Activated naive CD8-positive, alpha-beta T cell treated with anti-CD3 and anti-CD28 coated beads, Interleukin-2, amount 50 U/mL, for 24 hours (primary cell): ENCODE results near the gene PHTF1.

ENCODE experiments used
- ATAC-seq: fragments of 150-1000 bp; cut with Tn5 transposase; one replicate; pipeline ENCODE4 v1.10.0; 2021
- DNase-seq: peaks from one replicate; pipeline ENCODE4 v3.0.0; 2021
- H3K27ac Mint-ChIP-seq: one replicate; pipeline ENCODE4 v1.8.0; 2021; ENCODE audit warnings: mild to moderate bottlenecking, mixed read lengths
- H3K27me3 Mint-ChIP-seq: one replicate; pipeline ENCODE4 v1.8.0; 2021; ENCODE audit warnings: mixed read lengths
- H3K36me3 Mint-ChIP-seq: one replicate; pipeline ENCODE4 v1.8.0; 2021; ENCODE audit warnings: low read depth, mixed read lengths
- H3K4me1 Mint-ChIP-seq: one replicate; pipeline ENCODE4 v1.8.0; 2021; ENCODE audit warnings: mixed read lengths
- H3K4me3 Mint-ChIP-seq: one replicate; pipeline ENCODE4 v1.8.0; 2021; ENCODE audit warnings: mild to moderate bottlenecking, moderate library complexity, mixed read lengths
- H3K9me3 Mint-ChIP-seq: one replicate; pipeline ENCODE4 v1.8.0; 2021; ENCODE audit warnings: mixed read lengths

The PHTF1 gene

DNA sequence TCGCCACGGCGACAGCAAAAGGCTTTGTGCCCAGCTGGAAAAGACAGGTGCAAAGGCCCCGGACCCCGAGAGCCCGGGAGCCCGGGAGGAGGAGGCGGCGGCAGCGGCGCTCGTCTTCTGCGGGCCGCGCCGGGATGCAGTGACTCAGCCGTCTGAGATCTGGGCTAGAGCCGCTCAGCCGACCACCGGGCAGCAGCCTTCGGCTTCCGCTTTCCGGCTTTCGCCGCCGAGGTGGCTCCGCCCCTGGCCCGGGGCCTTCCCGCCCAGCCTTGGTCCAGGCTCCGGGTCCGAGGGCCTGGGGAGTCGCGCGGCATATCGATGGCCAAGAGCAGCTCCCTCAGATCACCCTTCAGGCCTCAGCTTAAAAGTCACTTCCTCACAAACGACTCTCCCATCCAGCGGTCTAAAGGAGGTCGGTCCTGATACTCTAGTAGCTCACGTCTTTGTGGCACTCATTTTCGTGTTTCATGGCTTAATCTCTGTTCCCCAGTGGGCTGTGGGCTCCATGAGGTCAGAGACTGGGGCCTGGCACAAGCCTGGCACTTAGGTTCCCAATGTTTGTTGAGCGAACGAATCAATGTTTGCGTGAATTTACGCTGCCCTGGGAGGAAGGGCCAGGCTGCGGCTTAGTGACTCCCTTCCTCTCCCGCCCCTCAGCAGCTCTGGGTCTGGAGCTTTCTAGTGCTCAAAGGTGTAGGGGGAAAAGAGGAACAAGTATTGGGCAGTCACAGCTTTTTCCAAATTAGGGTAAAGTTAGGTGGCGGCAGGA, at the start of gene PHTF1:
Gene PHTF1, minus strand, starts transcription at position 154 of the 769 bp plus-strand sequence. CDS start 783 bp downstream, outside the sequence.
- no peaks in the 10 kb centered on the region for H3K9me3 Mint-ChIP-seq
- no peaks in the 10 kb centered on the region for H3K27me3 Mint-ChIP-seq
- peak within 1 kb of the TSS; percentile 89 for H3K4me3 Mint-ChIP-seq
- peak; percentile 91 for ATAC-seq
- H3K4me1 Mint-ChIP-seq, result peaks cover 24% of the 10 kb centered on the region
- H3K27ac Mint-ChIP-seq, result peak within 1 kb of the TSS; percentile 96
- DNase-seq, result peak; percentile 72
- H3K36me3 Mint-ChIP-seq, result peaks cover 16% of the 10 kb centered on the region

DNA sequence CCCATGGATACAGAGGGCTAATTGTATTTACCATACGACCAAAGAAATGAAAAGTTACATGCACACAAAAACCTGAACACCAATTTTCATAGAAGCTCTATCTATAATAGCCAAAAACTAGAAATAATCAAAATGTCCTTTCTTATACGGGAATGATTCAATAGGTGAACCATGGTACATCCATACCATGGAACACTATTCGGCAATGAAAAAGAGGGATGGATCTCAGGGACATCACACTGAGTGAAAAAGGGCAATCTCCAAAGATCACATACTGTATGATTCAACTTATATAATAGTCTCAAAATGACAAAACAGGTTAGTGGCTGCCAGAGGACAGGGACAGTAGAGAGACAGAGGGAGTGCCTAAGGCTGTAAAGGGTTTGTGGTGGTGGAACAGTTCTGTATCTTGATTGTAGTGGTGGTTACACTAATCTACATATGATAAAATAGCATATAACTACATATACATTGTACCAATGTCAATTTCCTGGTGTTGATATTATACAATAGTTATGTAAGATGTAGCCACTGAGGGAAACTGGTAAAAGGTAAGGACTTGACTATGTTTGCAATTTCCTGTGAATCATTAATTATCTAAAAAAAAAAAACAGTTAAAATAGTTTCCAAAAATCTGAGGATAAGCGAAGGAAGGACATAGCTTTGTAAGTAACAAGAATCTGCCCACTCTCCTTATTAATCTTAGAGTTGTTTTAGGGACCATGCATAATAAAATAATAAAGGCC, 49.3 kb upstream of the PHTF1 start:
- DNase-seq, result no peak
- Mint-ChIP-seq H3K4me1 (peaks cover 67% of the 10 kb centered on the region), H3K9me3 (no peaks in the 10 kb centered on the region), H3K4me3 (peak overlapping the region; percentile 38), H3K27me3 (no peaks in the 10 kb centered on the region), H3K36me3 (peaks cover 13% of the 10 kb centered on the region), H3K27ac (peak overlapping the region; percentile 60)
- ATAC-seq, result no peak

DNA sequence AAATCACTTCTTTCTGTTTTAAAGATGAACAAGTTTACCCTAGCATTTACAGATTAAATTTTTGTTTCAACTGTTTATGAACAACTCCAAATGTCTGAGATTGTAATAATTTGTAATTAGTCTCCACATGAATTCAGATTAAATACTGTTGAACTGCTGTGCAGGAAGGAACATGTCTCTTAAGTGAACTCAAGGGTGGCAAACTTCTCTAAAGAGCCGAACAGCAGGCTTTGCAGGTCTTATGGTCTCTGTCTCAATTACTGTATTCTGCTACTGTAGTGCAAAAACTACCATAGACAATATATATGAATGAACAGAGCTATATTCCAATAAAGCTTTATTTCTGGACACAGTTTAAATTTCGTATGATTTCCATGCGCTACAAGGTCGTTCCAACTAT, 46.4 kb upstream of the PHTF1 start:
- peaks cover 12% of the 10 kb centered on the region for H3K36me3 Mint-ChIP-seq
- H3K4me3 Mint-ChIP-seq, result no peak overlapping the region
- H3K9me3 Mint-ChIP-seq, result no peaks in the 10 kb centered on the region
- H3K4me1 Mint-ChIP-seq, result peaks cover 82% of the 10 kb centered on the region
- DNase-seq (no peak), ATAC-seq (no peak)
- H3K27ac Mint-ChIP-seq, result peak overlapping the region; percentile 13
- no peaks in the 10 kb centered on the region for H3K27me3 Mint-ChIP-seq

DNA sequence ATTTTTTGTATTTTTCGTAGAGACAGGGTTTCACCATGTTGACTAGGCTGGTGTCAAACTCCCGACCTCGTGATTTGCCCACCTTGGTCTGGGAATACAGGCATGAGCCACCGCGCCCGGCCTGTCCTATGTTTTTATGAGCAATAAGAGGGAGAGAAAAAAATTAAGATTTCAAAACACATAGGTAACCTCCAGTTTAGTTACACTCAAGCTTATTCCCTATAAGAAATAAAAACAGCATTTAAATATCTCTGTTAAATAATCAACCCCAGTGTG, 45.9 kb upstream of the PHTF1 start:
- Mint-ChIP-seq H3K36me3 (peaks cover 12% of the 10 kb centered on the region), H3K4me3 (no peak overlapping the region), H3K9me3 (no peaks in the 10 kb centered on the region), H3K27me3 (no peaks in the 10 kb centered on the region), H3K27ac (no peak overlapping the region), H3K4me1 (peaks cover 83% of the 10 kb centered on the region)
- DNase-seq, result no peak
- ATAC-seq, result no peak

DNA sequence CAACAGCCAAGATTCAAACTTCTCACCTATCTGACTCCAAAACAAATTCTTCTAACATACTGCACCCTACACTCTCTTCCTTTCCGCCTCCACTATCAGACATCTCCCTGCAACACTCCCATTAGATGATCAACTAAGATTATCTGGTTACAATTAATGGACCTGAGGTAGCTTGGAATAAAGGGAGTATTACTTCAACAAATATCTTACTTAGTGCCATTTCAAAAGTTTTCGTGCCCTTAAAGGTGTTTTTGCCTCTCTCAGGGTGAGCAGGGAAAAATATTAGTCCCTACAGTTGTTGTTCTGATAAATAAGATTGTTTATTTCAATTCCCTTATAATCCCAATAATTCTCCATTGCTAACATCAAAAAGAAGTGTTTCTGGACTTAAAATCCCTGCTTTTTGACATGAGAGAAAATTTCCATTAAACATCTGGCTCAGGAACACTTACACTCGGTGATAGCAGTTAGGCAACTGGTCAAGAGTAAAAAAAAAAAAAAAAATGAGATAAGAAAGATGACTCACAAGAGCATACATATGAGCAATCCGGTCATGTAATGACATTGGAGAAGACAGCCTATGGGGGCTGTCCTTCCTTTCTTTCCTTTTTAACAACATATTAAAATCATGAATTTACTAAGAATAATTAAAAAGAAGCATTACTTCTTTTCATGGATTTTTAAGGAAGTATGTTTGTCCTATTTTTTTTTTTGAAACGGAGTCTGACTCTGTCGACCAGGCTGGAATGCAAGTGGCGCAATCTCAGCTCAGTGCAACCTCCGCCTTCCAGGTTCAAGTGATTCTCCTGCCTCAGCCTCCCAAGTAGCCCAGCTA, 45.4 kb upstream of the PHTF1 start:
- Mint-ChIP-seq H3K36me3 (peaks cover 12% of the 10 kb centered on the region), H3K4me1 (peaks cover 81% of the 10 kb centered on the region), H3K27me3 (no peaks in the 10 kb centered on the region), H3K9me3 (no peaks in the 10 kb centered on the region), H3K27ac (peak overlapping the region; percentile 31), H3K4me3 (no peak overlapping the region)
- DNase-seq, result no peak
- ATAC-seq, result peak; percentile 56

DNA sequence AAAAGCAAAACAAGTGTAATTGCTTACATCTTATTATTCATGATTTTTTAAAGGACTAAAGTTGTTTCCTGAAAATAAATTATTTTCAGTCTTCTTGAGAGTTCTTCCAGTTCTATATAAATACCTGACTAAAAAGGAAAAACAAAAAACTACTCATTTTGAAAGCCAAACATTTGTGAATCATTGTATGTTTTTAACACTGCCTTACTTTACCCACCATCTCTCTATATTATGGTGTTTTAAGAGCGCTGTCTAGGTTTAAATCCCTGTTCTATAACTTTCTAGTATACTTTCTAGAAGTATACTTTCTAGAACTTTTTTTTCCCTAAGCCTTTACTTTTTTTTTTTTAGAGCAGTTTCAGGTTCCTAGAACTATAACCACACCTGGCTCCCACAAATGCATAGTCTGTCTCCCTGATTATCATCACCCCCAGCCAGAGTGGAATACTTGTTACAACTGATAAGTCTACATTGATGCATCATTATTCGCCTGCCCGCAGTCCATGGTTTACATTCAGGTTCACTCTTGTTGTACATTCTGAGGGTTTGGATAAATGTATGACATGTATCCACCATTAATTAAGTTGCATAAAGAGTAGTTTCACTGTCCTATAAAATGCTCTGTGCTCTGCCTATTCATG, 43.2 kb upstream of the PHTF1 start:
- no peak overlapping the region for H3K4me3 Mint-ChIP-seq
- peak; percentile 62 for ATAC-seq

DNA sequence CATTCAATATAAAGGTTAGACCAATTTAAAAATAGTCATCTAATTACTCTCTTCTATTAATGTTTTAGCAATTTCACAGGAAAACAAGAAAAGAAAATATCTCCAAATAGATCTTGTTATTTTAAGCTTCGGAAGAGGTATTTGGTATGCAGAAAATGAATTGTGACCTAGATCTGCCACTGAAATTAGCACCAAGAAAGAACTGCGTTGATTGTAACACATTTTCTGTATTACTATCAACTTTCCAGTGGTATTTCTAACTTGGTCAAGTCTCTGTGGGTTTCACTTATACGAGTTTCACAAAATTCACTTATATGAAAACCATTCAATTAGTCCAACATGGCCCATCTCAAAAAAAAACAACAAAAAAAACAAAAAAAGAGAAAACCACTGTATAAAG, 41.2 kb upstream of the PHTF1 start:
- DNase-seq (no peak), ATAC-seq (no peak)
- H3K36me3 Mint-ChIP-seq, result peaks cover 27% of the 10 kb centered on the region
- H3K4me1 Mint-ChIP-seq, result peaks cover 72% of the 10 kb centered on the region
- no peak overlapping the region for H3K4me3 Mint-ChIP-seq
- H3K27me3 Mint-ChIP-seq, result no peaks in the 10 kb centered on the region
- no peaks in the 10 kb centered on the region for H3K9me3 Mint-ChIP-seq
- no peak overlapping the region for H3K27ac Mint-ChIP-seq

More for the DNA sequence above, 43.2 kb upstream of the PHTF1 start:
- H3K27me3 Mint-ChIP-seq, result no peaks in the 10 kb centered on the region
- no peak for DNase-seq
- no peaks in the 10 kb centered on the region for H3K9me3 Mint-ChIP-seq
- peaks cover 14% of the 10 kb centered on the region for H3K36me3 Mint-ChIP-seq
- H3K27ac Mint-ChIP-seq, result peak overlapping the region; percentile 15
- peaks cover 78% of the 10 kb centered on the region for H3K4me1 Mint-ChIP-seq

DNA sequence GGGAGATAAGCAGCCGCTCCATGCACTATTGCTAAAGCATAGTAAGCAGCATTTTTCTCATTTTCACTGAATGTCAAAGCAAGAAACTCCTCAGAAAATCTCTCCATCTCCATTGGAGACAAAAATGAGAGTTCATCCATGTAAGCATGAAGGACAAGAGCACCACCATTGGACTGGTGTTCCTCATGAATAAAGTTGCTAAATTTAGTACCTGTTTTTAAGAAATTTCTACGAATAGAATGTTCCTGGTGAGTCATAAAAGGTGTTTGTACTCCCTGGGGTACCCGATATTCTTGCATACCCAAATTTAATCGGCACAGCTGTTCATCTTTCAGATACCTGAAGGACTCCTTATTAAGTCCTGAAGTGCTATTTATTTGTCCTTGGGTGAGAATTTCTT, 38.2 kb upstream of the PHTF1 start:
- Mint-ChIP-seq H3K9me3 (no peaks in the 10 kb centered on the region), H3K4me3 (no peak overlapping the region), H3K4me1 (peaks cover 60% of the 10 kb centered on the region), H3K27ac (no peak overlapping the region), H3K36me3 (peaks cover 41% of the 10 kb centered on the region), H3K27me3 (no peaks in the 10 kb centered on the region)
- DNase-seq, result no peak
- no peak for ATAC-seq

DNA sequence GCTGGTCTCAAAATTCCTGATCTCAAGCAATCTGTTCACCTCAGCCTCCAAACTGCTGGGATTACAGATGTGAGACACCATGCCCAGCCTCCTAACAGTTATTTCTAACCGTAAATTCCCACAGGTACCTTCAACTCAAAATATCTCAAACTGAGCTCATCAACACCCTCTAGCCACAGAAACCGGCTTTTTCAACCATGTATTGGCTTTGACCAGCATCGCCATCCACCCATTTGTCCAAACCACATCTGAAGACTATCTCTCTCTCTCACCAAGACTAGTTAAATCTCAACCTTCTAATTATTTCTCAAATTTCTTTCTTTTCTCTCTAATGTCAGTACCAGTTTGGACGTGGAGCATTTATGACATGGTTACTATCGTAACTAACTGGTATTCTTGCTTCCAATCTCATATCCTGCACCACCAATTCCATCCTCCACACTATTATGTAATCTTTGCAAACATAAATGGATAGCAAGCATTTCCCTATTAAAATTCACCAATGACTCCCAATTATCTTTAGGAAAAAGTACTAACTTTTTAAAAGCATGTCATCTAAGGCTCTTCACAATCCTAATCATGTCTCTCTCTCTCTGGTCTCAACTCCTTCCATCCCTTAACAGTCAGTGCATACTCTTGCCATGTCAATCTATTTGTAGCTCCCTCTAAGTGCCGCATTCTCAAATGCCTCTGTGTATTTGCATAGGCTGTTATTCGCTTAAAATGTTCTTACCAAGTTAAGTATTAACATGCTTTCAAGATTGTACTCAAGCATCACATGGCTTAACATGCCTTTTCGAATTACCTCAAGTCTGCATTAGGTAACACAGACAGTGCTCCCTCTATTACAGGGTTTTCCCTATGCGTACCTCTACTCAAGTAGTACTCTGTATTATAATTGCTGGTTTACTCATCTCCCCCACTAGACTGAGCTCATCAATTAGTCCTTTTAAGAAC, 34.9 kb upstream of the PHTF1 start:
- Mint-ChIP-seq H3K27ac (no peak overlapping the region), H3K27me3 (no peaks in the 10 kb centered on the region), H3K4me3 (no peak overlapping the region), H3K4me1 (peaks cover 54% of the 10 kb centered on the region), H3K9me3 (no peaks in the 10 kb centered on the region), H3K36me3 (peaks cover 42% of the 10 kb centered on the region)
- ATAC-seq (peak; percentile 36), DNase-seq (no peak)

DNA sequence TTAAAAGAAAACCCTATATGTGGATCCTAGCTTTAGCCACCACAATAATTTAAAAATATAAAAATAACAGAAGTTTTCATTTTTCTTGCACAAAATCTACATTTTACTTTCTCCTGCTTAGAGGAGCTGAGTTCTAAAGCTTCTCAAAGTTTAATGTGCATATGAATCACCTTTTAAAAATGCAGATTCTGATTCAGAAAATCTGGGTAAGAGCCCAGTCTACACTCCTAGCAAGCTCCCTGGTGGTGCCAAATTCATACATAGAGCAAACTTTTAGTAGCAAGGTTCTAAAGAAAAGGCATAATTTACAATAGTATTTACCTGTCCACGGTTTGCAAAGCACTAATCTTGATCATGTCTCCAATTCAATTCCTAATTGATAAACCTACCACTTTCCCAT, 33.7 kb upstream of the PHTF1 start:
- H3K4me1 Mint-ChIP-seq, result peaks cover 52% of the 10 kb centered on the region
- H3K36me3 Mint-ChIP-seq, result peaks cover 44% of the 10 kb centered on the region
- H3K4me3 Mint-ChIP-seq, result no peak overlapping the region
- no peaks in the 10 kb centered on the region for H3K9me3 Mint-ChIP-seq
- no peaks in the 10 kb centered on the region for H3K27me3 Mint-ChIP-seq
- no peak for ATAC-seq
- no peak overlapping the region for H3K27ac Mint-ChIP-seq
- DNase-seq, result no peak

DNA sequence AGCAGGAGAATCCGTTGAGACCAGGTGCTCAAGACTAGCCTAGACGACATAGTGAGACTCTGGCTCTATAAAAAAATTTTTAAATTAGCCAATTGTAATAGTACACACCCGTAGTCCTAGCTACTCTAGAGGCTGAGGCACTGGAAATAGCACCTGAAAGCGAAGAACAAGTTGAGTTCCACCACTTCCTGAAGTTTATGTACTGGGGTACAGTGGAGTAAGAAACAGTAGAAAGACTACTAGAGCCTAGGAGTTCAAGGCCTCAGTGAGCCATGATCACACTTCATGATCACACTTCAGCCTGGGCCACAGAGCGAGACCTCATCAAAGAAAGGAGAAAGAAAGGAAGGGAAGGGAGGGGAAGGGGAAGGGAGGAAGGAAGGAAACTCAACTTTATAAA, 33.2 kb upstream of the PHTF1 start:
- Mint-ChIP-seq H3K27ac (peak overlapping the region; percentile 81), H3K9me3 (no peaks in the 10 kb centered on the region), H3K36me3 (peaks cover 41% of the 10 kb centered on the region), H3K27me3 (no peaks in the 10 kb centered on the region), H3K4me1 (peaks cover 52% of the 10 kb centered on the region), H3K4me3 (no peak overlapping the region)
- ATAC-seq, result peak; percentile 35
- no peak for DNase-seq

DNA sequence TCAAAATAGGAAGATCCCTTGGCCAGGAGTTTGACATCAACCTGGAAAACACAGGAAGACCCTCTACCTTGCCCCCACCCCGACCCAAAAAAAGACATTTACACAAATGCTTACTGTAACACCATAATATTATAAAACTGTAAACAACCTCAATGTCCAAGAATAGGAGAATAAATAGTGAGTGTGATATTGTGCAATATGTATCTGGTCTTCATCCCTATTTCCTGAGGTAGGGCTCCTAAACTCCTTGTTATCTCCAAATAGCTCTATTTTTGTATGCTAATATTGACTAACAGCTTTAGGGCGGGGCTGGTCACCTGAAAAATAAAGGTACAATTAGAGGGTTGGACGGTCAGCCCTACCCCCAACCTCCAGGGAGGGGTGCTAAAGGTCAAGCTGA, 29.5 kb upstream of the PHTF1 start:
- no peak overlapping the region for H3K27ac Mint-ChIP-seq
- H3K27me3 Mint-ChIP-seq, result no peaks in the 10 kb centered on the region
- no peaks in the 10 kb centered on the region for H3K9me3 Mint-ChIP-seq
- H3K4me3 Mint-ChIP-seq, result no peak overlapping the region
- DNase-seq, result no peak
- peaks cover 68% of the 10 kb centered on the region for H3K4me1 Mint-ChIP-seq
- ATAC-seq, result no peak
- peaks cover 12% of the 10 kb centered on the region for H3K36me3 Mint-ChIP-seq

DNA sequence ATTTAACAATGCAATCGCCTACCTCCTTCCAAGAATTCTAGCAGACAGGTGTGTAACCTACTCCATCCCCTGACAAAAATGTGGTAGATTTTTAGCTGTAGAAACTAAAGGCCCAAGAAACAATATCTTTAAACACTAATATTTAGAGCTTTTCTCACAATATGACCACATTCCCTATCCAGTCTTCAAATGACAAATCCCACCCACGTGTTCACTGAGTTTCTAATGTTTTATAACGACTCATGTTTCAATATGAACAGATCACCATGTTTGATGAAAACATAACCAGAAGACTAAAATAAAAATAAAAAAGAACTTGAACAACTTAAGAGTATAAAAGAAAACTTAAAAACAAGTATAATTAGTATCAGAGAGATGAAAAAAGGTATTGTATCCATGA, 28.4 kb upstream of the PHTF1 start:
- Mint-ChIP-seq H3K27ac (peak overlapping the region; percentile 1), H3K9me3 (no peaks in the 10 kb centered on the region), H3K36me3 (peaks cover 8% of the 10 kb centered on the region), H3K27me3 (no peaks in the 10 kb centered on the region), H3K4me3 (no peak overlapping the region), H3K4me1 (peaks cover 73% of the 10 kb centered on the region)
- ATAC-seq (no peak), DNase-seq (no peak)
